ENCODE results near the gene SORCS2.

The SORCS2 gene

DNA sequence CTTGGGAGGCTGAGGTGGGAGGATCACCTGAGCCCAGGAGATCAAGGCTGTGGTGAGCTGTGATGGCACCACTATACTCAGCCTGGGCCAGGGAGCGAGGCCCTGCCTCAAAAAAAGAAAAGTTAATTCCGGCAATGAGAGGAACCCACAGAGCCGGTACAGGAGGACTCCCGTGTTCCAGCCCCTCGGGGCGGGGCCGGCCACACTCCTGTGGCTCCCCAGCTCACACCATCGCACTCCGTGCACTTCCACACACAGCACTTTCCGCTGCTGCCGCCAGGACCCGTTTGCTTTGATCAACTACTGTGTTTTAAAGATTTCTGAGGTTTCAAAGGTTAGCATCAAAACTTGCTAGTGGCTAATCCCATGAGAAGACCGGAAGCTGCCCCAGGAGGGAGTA, 575.6 kb downstream of the SORCS2 start:
- CTCF ChIA-PET: interaction anchor here (1.6 to 30.0 kb wide), 5 partner anchors 8 to 218 kb away, joined by 4 to 547 read pairs (median 7); no protein-coding TSS in a partner anchor
- TF ChIP-seq, protein P1, sequence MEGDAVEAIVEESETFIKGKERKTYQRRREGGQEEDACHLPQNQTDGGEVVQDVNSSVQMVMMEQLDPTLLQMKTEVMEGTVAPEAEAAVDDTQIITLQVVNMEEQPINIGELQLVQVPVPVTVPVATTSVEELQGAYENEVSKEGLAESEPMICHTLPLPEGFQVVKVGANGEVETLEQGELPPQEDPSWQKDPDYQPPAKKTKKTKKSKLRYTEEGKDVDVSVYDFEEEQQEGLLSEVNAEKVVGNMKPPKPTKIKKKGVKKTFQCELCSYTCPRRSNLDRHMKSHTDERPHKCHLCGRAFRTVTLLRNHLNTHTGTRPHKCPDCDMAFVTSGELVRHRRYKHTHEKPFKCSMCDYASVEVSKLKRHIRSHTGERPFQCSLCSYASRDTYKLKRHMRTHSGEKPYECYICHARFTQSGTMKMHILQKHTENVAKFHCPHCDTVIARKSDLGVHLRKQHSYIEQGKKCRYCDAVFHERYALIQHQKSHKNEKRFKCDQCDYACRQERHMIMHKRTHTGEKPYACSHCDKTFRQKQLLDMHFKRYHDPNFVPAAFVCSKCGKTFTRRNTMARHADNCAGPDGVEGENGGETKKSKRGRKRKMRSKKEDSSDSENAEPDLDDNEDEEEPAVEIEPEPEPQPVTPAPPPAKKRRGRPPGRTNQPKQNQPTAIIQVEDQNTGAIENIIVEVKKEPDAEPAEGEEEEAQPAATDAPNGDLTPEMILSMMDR (IDR thresholded peaks at IDR 0.05; ENCODE audit: control extremely low read depth, extremely low read depth, low read depth, missing control alignments): no peak
- DNase-seq (ENCODE audit: extremely low spot score): no peak
- POLR2A ChIA-PET: no interaction called here

DNA sequence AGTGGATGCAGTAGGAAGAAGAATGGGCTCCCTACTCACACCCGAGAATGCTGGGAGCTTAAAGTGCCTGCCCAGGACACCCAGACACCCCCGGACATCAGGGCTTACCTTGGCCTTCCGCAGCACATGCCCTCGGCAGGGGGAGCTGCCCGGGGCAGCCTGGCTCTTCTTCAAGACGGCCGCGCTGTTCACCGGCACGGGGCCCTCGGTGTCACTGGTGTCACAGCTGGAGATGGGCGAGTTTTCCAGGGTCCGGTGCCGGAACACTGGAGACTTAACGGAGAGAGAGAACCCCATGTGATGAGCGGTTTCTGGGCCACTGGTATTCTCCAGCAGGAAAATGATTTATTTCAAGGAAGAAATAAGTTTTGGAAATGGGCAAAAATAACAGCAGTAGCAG, 576.4 kb downstream of the SORCS2 start:
- ChIA-PET POLR2A (no interaction called here), CTCF (interaction anchor here (1.6 to 30.0 kb wide), 5 partner anchors 9 to 218 kb away, joined by 4 to 547 read pairs (median 7); no protein-coding TSS in a partner anchor)
- no peak for DNase-seq (ENCODE audit: extremely low spot score)
- TF ChIP-seq, protein P1 (IDR thresholded peaks at IDR 0.05; ENCODE audit: control extremely low read depth, extremely low read depth, low read depth, missing control alignments): no peak

DNA sequence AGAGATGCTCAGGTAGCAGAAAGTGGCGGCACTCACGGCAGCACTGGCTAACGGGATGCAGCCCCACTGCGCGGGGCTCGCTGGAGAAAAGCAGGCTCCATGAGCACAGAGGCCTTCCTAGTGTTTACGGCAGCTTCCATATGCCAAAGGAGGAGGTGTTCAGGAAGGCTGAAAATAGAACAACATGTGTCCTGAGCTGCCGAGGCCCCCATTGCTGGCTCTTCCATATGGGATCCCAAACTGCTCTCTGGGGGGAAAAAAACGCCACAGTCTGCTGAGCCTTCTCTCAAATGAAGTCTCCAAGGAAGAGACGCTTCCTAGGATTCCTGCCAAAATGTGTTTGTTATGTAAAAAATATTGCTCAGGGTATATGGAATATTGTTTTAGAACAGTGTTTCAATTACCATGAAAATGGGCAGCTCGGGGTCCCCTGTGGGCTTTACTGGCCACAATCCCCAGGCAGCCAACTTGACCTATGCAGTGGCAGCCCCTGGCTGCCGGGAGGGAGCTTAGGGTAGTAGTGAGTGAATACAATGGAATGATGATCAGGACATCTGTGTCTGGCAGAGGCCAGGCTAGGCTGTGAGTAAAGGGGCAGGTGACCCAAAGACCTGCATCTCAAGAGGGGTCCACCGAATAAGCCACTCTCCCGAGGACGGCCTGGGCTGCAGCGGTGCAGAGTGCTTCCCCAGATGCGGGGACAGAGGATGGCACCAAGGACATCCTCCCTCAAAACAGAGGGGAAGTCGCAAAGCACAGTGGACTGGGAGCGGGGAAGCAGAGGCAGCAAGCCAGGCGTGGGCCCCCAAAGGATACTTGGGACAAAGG, 577.3 kb downstream of the SORCS2 start:
- no peak for DNase-seq (ENCODE audit: extremely low spot score)
- TF ChIP-seq, protein P1 (IDR thresholded peaks at IDR 0.05; ENCODE audit: control extremely low read depth, extremely low read depth, low read depth, missing control alignments): no peak
- CTCF ChIA-PET: interaction anchor here (1.1 to 30.0 kb wide), 10 partner anchors 8 to 217 kb away, joined by 3 to 547 read pairs (median 5); no protein-coding TSS in a partner anchor
- POLR2A ChIA-PET: no interaction called here

DNA sequence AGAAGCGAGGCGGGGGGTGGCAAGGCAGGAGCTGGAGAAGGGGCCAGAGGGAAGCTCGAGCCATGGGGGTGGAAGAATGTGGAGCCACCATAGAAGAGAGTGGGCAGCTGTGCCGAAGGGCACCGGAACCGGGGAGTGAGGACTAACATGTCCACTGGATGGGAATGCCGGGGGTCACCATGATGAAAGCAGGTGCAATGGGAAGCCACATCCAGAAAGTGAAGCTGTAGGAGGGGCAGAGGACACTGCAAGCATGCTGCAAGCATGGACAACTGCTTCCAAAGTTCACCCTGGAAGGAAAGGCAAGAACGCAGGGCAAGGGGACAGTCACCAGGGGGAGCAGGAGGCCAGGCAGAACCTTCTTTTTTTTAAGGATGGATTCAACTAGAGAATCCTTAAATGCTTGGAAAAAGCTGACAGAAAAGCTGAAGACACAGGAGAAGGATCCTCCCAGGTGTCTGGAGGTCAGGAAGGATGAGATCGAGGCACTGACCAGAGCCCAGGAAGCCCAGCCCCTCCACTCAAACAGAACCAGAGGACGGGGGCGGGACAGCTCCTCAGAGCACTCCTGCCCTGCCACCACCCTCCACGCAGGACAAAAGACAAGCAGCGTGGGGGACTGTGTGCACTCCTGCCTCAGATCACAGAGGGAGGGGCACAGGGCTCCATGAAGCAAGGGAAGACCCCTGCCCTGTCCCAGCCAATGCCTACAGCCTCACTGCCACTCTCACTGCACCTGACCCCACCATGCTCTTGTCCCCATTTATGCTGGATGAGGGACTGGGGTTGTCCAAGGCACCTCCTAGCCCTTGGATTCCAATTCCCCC, 578.1 kb downstream of the SORCS2 start:
- TF ChIP-seq, protein P1 (IDR thresholded peaks at IDR 0.05; ENCODE audit: control extremely low read depth, extremely low read depth, low read depth, missing control alignments): peak; percentile 56
- peak; percentile 55 for DNase-seq (ENCODE audit: extremely low spot score)
- ChIA-PET CTCF (interaction anchor here (0.7 to 30.0 kb wide), 13 partner anchors 9 to 216 kb away, joined by 3 to 547 read pairs (median 4); no protein-coding TSS in a partner anchor), POLR2A (no interaction called here)

DNA sequence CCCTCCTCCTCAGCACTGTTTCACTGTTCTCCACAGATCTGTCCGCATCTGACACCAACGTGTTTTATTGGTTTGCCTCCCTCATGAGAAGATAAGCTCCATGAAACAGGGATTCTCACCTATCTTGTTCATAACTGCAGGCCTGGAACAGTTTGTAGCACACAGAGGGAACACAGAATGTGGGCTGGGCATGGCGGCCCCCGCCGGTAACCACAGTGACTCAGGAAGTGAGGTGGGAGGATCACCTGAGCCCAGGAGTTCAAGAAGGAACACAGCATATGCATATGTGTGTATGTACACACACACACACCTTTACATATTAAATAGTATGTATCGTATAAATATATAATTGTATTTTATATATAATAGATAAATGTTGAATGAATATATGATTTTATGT, 578.7 kb downstream of the SORCS2 start:
- TF ChIP-seq, protein P1 (IDR thresholded peaks at IDR 0.05; ENCODE audit: control extremely low read depth, extremely low read depth, low read depth, missing control alignments): no peak
- DNase-seq (ENCODE audit: extremely low spot score): no peak
- POLR2A ChIA-PET: no interaction called here
- CTCF ChIA-PET: interaction anchor here (0.7 to 30.0 kb wide), 11 partner anchors 10 to 216 kb away, joined by 3 to 547 read pairs (median 4); no protein-coding TSS in a partner anchor

Data from GM10248 (cell line).